Tongue (tissue), 2 donors: ENCODE results near the gene SLC1A6. TPM values are rescaled to one million over a fixed set of nuclear protein-coding genes. Genes with fewer than 3 reads are reported as not detected.
"Not testable (repeated sequence)": the region's sequence is repeated elsewhere in the genome, so short reads cannot be mapped to it uniquely, and the experiment has no call there.

Experiments used
- DNase-seq: peaks from one replicate; pipeline ENCODE4 v3.0.0-alpha.2; 2015
- total RNA-seq: library from RNA; depleted of rRNA; stranded (reverse); fragments of >200 nt; gene quantifications from one replicate; pipeline ENCODE4 v1.2.3, GENCODE V29; 2014

Gene SLC1A6
- total RNA-seq, 1 donor from 2014 or later: 0.21 TPM

DNA sequence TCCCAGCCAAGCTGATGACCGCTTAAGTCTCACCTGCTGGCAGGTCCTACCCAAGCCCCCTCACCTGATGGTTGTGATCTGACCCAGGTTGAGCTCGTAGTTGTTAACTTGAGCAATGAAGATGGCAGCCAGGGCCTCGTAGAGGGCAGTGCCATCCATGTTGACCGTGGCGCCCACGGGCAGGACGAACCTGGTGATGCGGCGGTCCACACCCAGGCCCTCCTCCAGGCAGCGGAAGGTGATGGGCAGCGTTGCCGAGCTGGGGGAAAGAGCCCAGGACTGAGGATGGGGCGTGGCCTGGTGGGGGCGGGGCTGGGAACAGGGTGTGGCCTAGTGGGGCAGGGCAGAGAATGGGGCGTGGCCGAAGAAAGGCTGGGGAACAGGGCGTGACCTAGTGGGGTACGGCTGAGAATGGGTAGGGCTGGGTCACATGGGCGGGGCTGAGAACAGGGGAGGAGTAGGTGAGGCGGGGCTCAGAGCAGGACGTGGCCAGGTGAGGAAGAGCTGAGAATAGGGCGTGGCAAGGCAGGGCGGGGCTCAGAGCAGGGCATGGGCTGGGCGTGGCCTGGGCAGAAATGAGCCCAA lies 25.5 kb downstream of the SLC1A6 start:
- DNase-seq: no peak

DNA sequence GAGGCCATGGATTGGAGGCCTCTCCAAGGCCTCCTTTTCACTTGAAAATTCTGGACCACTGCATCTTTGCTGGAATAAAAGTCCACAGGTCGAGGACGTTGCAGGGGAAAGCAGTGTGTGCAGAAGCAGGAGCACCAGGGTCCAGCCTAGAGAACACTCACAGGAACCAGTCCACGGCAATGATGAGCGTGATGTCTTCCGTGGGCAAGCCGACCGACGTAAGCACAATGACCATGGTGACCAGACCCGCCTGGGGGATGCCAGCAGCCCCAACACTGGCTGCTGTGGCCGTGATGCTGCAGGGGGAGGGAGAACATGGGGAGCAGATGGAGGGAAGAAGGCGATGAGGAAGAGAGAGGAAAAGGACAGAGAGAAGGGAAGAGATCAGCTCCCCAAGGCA lies 26.9 kb downstream of the SLC1A6 start:
- no peak for DNase-seq

DNA sequence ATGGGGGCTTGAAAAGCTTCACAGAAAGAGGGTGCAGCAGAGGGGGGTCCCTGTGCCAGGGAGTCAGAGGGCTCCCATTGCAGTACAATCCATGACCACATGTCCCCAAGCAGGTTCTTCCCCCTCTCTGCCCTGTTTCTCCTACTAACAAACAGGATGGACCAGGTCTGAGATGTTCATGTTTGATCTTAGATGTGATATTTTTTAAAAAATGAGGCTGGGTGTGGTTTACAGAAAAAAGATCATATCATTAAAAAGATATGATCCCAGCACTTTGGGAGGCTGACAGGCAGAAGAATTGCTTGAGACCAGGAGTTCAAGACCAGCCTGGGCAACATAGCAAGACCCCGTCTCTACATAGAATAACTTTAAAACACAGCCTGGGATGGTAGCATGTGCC lies 29.2 kb downstream of the SLC1A6 start:
- no peak for DNase-seq

DNA sequence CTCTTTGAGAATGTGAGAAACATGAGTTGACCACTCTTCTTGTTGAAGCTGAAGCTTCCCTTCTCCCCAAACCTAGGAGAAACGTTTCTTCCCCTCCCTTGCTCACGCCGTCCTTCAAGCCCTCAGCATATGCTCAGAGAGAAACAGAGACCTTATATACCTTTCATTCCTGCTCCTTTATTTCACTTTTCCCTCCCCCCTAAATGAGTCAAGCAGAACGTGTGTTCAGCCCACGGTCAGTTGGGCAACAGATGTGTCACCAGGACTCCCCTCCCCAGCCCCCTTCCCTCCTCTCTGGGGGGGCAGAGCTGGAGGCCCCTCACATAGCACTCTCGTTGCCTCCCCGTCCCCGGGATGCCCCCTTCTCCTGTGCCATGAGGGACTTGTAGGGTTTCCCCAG lies 29.8 kb downstream of the SLC1A6 start:
- DNase-seq: no peak

DNA sequence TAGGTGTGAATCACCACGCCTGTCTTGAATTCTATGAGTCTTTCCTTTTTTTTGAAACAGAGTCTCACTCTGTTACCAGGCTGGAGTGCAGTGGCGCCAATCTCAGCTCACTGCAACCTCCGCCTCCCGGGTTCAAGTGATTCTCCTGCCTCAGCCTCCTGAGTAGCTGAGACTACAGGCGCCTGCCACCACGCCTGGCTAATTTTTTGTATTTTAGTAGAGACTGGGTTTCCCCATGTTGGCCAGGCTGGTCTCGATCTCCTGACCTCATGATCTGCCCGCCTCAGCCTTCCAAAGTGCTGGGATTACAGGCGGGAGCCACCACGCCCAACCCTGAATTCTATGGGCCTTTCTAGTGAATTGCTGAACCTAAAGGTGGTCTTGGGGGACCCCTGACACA lies 30.3 kb downstream of the SLC1A6 start:
- not testable (repeated sequence) for DNase-seq

DNA sequence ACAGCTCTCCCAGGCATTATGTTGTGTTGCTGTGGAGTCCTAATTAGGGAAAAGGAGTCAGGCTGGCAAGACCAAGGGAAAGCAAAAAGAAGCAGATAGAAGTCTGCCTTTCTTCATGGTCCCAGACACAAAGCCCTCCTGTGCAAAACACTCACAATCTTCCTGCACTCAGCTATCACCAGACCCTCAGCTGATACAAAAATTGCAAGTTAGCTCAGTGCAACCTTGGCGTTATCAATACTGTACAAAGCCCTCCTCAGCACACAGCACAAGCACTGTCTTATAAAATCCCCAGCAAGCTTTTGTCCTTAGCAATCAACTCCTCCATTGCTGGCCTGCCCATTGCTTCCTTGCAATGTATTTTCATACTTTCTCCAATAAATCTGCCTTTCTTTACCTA lies 35.2 kb downstream of the SLC1A6 start:
- no peak for DNase-seq

DNA sequence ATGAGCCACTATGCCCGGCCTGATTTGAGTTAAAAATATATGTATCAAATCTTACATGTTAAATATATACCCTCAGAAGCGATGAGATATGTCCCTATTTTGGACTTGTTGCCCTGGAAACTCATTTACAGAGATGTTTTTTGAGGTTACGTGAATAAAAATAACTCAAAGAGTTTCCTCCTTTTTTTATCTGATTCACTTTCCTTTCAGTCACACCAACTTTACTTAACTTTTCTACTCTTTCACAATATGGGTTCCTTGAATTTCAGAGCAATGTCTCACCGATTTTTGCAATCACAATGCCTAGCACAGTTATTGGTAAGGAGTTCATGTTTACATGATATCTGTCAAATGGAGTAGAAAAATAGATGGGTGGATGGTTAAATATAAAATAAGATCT lies 36.1 kb downstream of the SLC1A6 start:
- no peak for DNase-seq

DNA sequence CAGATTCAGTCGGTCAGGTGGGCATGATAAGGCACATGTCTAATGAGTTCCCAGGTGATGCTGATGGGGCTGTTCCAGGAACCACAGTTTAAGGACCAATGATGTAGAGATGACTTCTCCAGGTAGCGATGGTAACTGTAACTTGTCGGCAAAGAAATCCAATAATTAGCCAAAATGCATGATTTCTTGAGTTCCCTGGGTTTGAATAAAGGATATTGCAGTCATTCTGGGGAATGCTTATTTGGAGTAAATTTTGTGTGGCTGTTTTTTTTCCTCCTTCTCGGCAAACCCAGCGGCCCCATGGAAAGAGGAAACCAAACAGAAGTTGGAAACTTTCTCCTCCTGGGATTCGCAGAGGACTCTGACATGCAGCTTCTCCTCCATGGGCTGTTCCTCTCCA lies 38.5 kb downstream of the SLC1A6 start, which contains the start of gene OR7C2:
Gene OR7C2, plus strand, starts transcription at position 301 of the 400 bp plus-strand sequence. Its CDS starts 0 bp downstream, at position 301.
- DNase-seq: peak; percentile 39

DNA sequence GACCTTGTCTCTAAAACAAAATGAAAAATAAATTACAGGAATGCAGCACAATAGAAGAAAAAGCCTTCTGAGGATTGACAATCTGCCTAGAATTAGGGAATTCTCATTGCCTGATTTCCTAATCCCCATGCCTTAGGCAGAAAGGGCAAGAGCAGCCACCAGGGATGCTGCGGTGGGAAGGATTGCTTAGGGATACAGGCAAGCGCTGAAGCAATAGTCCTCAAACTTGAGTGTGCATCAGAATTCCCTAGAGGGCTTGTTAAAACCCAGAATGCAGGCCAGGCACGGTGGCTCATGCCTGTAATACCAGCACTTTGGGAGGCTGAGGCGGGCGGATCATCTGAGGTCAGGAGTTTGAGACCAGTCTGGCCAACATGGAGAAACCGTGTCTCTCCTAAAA lies 39.4 kb downstream of the SLC1A6 start:
- no peak for DNase-seq

DNA sequence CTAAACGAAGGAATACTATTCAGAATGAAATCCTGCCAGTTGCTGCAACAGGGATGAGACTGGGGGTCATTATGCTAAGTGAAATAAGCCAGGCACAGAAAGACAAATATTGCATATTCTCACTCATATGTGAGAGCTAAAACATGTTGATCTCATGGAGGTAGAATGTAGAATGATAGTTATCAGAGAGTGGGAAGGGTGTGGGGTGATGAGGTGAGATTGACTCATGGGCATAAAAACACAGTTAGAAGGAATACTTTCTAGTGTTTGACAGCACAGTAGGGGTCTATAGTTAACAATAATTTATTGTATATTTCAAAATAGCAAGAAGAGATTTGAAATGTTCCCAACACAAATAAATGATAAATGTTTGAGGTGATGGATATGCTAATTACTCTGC lies 46.2 kb downstream of the SLC1A6 start:
- no peak for DNase-seq

DNA sequence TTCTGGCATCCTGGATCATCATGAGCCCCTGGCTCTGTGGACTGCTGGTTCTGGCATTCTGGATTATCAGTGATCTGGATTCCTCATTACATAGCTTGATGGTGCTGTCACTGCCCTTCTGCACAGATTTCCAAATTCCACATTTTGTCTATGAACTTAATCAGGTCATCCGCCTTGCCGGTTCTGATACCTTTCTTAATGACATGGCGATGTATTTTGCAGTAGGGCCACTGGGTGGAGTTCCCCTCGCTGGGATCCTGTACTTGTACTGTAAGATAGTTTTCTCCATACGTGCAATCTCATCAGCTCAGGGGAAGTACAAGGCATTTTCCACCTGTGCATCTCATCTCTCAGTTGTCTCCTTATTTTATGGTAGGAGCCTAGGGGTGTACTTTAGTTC lies 62.8 kb downstream of the SLC1A6 start:
- no peak for DNase-seq

DNA sequence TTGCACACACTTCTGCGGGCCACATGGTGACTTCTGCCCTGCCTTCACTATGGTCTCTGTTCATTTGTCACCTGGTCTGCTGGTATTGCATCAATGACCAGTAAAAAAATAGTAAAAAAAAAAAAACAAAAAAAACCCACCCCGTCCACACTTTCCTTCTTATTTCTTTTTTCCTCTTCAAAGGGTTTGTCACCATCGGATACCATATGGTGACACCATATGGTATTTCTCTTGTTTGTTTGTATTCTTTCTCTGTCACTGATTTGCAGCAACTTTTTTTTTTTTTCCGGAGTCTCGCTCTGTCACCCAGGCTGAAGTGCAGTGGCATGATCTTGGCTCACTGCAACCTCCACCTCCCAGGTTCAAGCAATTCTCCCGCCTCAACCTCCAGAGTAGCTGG lies 64.5 kb downstream of the SLC1A6 start:
- DNase-seq: no peak

DNA sequence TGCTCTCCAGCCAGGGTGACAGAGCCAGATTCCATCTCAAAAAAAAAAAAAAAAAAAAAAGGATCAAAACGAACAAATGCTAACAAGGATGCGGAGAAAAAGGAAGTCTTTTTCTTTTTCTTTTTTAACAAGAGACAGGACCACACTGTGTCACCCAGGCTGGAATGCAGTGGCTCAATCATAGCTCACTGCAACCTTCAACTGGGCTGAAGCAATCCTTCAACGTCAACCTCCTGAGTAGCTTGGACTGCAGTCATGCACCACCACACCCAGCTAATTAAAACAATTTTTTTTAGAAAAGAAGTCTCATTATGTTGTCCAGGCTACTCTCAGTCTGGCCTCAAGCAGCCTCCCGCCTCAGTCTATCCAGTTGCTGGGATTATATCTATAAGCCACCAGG lies 73.0 kb downstream of the SLC1A6 start:
- DNase-seq: no peak

DNA sequence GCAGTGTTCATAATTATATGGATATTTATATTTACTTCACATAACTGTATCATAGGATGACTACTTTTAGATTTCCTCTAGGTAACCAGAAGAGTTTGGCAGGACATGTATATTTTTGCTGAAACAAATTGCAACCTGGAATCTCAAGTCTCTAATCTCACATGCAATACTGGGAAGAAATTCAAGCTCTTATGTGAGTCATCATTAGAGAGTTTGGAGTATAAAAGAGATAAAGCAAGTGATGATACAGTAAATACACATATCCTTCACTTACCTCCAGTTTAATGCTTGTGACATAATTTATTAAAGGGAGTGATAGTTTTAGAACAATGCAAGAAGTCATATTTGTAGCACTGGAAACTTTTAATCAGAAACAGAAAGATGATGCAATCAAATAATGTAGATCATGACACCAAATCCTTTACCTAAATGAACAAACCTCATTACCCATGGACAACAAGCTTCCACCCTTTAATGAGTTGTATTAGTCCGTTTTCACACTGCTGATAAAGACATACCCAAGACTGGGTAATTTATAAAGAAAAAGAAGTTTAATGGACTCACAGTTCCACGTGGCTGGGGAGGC lies 77.9 kb downstream of the SLC1A6 start:
- DNase-seq: no peak

Other genes with a start within 250 kb of the SLC1A6 start
- gene ADGRE2, start 201.3 kb downstream of the SLC1A6 start, total RNA-seq: 0.31 TPM
- not detected for gene OR7A5, start 144.7 kb downstream of the SLC1A6 start, total RNA-seq
- gene OR7C1, start 144.7 kb downstream of the SLC1A6 start, total RNA-seq: 0.31 TPM
- not detected for gene OR7A10, start 130.9 kb downstream of the SLC1A6 start, total RNA-seq
- not detected for gene OR7A17, start 93.7 kb downstream of the SLC1A6 start, total RNA-seq
- not detected for gene OR7C2, start 38.4 kb downstream of the SLC1A6 start, total RNA-seq
- 0.10 TPM for gene CASP14, start 69.6 kb upstream of the SLC1A6 start, total RNA-seq
- gene OR1I1, start 102.3 kb upstream of the SLC1A6 start, total RNA-seq: not detected
- gene SYDE1, start 127.5 kb upstream of the SLC1A6 start, total RNA-seq: 15.3 TPM
- 163 TPM for gene NOTCH3, start 221.1 kb upstream of the SLC1A6 start, total RNA-seq